Stimulated activated CD4-positive, alpha-beta T cell treated with anti-CD3 and anti-CD28 coated beads, Interleukin-4, amount 100 ng/mL, for 48 hours (primary cell): Measurements from ENCODE around the gene TSPAN16.
"Not testable (repeated sequence)": the region's sequence is repeated elsewhere in the genome, so short reads cannot be mapped to it uniquely, and the experiment has no call there.

Experiments
- DNase-seq, 2 donors: peaks; one replicate each; pipeline ENCODE4 v3.0.0-alpha.2; 2020; ENCODE audit warnings: low read depth in 2 of 2

The TSPAN16 gene

GRCh38 chr19:11345122-11345803 is 49.3 kb downstream of the TSPAN16 start:
- DNase-seq = no peak

GRCh38 chr19:11346104-11346940 is 50.4 kb downstream of the TSPAN16 start, which contains the start of the genes CCDC159 and TMEM205:
Gene CCDC159 (plus strand): TSS chr19:11346519. CDS start chr19:11346607, 88 bp downstream.
Gene TMEM205 (minus strand): TSS chr19:11346268. CDS start chr19:11345619, 649 bp downstream.
- DNase-seq = peak; percentile 96 to 98

- no peak for DNase-seq
Observed at GRCh38 chr19:11347546-11348039, 51.6 kb downstream of the TSPAN16 start.

GRCh38 chr19:11349171-11349570 is 53.2 kb downstream of the TSPAN16 start:
- DNase-seq = no peak

- DNase-seq = not testable (repeated sequence)
Observed at GRCh38 chr19:11354102-11354501, 58.1 kb downstream of the TSPAN16 start.

DNA sequence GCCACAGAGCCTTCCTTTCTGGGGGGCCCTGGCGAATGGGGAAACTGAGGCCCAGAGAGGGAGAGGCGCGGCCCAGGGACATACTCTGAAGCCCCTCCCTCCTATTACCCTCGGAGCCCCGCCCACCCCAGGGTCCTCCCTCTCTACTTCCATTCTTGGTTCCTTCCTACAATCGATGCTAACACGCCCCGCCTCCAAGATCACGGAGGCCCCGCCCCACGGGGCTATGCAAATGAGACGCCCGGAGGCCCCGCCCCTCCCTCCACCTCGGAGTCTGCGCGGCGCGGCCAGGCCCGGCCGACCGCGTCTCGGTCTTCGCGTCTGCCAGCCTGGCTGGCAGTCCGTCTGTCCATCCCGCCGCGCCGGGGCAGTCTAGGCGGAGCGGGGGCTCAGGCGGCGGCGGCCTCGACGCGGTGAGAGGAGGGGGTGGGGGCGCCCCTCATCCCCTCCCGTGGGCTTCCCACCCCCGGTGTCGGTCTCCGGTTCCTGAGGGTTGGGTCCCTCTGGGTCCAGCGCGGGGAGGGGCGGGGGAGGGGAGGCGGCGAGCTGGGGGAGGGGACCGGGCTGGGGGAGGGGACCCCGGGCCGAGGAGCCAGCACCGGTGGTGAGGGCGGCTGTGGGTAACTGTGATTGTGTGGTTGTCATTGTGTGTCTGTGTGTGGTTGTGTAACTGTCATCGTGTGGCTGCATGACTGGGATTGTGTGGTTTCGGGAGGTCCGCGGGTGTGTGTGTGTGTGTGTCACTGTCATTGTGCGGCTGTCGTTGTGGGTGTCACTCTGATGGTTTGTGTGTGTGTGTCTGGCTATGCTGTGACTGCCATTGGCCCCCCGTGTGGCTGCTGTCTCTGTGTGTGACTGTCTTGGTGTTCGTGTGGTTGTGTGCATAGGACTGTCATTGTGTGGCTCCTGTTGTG is 59.5 kb downstream of the TSPAN16 start, which contains the start of gene PLPPR2:
Gene PLPPR2, plus strand, starts transcription at position 273 of the 914 bp plus-strand sequence. CDS start 2,242 bp downstream, outside the sequence.
- peak; percentile 83 to 88 for DNase-seq

- DNase-seq = no peak
Observed at GRCh38 chr19:11356074-11356397, 60.1 kb downstream of the TSPAN16 start.

DNA sequence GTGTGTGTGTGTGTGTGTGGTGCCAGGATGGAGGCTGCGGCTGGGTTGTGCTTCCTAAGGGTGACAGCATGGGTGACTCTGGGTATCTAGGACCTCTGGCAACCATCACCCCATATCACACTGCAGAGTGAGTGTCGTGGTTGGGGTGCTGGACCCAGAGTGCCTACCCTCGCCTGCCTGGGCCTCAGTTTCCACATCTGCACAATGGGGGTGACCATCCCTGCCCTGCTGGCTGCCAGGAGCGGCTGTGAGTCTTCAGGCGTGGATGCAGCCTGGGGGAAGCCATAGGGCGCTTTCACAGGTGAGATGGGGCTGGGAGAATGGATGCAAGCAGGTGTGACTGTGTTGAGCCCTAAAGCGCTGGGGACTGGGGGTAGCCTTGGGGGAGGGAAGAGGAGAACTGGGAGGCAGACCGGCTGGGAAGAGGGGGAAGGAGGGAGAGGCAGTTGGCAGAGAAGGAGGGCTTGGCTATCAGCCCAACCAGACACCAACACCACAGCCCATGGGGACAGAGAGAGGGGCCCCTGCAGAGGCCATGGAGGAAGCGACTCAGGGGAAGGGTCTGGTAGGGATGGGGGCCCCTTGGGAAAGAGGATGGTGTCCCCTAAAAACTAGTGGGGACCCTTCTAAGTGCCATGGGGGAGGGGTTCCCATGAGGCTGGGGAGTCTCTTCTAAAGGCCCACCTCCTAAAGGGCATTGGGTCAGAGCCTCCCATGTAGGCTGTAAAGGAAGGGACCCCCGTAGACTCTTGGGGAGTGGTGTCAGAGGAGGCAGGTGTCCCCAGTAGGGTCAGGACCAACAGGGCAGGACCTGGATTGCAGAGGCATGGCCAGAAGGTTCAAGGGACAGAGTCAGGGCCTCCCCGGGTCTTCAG is 61.0 kb downstream of the TSPAN16 start:
- DNase-seq = no peak

DNA sequence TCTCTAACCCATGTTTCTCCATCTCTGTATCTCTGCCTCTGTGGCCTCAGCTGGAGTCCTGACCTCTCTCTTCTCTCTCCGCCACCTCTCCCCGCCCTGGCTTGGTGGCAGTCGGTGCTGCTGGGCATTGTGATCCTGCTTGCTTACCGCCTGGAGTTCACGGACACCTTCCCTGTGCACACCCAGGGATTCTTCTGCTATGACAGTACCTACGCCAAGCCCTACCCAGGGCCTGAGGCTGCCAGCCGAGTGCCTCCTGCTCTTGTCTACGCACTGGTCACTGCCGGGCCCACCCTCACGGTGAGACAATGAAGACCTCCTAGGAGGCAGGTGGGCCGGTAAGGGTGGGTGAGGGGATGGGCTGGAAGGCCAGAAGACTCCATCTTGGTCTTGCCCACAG is 63.5 kb downstream of the TSPAN16 start:
- no peak for DNase-seq

DNA sequence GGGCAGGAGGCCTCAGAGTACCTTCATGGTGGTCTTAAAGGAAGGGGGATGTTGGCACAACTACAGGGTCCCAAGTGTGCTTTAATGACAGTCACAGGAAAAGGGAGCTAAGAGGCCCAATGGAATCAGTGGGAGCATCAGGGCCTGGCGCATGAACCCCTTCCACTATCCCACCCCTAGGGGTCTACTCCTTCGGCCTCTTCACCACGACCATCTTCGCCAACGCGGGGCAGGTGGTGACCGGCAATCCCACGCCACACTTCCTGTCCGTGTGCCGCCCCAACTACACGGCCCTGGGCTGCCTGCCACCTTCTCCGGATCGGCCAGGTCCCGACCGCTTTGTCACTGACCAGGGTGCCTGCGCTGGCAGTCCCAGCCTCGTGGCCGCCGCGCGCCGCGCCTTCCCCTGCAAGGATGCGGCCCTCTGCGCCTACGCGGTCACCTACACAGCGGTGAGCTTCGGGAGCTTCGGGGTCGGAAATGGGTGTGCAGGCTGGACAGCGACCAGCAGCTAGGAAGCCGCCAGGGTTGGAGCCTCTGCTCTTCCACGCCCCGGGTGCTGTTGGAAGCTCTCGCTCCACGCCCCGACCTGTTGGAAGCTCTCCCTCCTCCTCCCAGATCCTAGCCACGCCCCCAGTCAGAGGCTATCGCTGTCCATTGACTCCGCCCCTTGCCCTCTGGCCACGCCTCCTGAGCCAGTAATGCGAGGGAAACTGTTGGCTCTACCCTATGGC is 65.2 kb downstream of the TSPAN16 start:
- DNase-seq = peak in 1 of 2 donors; percentile 42

DNA sequence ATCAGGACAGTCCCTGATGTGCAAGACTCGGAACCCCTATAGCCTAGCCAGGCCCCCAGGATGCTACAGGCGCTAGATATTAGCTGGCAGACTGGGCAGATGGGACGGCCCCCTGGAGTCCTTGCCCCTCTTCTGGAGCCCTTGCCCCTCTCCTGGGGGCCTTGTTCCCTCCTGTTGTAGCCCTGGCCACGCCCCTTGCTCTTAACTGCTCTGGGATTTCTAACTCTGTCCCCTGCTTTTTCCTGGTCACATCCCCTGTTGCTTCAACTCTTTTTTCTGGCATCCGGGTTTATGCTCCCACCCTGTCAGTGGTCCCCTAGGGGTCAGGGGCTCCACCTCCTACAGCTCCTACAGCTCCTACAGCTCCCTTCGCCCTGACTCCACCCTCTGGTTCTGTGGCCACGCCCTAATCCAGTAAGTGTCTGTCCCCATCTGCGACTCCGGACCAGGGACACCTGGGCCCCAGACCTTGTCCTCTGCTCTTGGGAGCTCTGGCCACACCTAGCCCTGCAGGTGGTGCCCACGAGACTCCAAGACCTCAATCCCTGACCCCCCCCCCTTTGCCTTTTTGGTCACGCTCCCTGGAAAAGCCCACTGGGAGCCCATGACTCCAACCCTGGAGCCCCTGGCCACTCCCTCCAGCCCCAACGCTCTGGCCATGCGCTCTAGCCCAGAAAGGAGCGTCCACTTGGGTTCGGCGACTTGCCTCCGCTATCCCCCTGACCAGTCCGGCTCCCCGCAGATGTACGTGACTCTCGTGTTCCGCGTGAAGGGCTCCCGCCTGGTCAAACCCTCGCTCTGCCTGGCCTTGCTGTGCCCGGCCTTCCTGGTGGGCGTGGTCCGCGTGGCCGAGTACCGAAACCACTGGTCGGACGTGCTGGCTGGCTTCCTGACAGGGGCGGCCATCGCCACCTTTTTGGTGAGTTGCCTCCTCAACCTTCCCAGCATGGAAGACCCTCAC is 66.1 kb downstream of the TSPAN16 start:
- DNase-seq = no peak

DNA sequence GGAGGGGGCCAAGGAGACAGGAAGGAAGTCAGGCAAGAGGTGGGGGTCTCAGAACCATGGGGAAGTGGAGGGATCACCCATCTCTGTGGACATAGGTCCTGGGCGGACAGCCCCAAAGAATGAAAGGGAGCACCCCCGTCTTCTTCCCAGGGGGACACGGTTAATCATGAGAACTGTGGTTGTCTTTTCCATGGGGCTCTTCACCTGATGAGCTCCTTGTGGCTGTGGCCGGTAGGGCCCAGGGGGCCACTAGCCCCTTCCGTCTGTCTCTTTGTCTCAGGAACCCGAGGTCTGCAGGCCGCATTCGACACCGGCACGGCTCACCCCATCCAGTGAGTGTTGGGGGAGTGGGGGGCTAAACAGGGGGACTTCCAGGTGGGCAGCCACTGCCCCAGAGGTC is 67.9 kb downstream of the TSPAN16 start:
- no peak for DNase-seq

GRCh38 chr19:11364296-11364904 is 68.4 kb downstream of the TSPAN16 start:
- no peak for DNase-seq

- no peak for DNase-seq
Observed at GRCh38 chr19:11364935-11365334, 69.0 kb downstream of the TSPAN16 start.
